ENCODE data around the gene SLC17A2.

SLC17A2 gene

GRCh38 chr6:25930532-25931410 is at the start of gene SLC17A2:
Gene SLC17A2 (minus strand): TSS chr6:25930691. CDS start chr6:25925796, 4,895 bp downstream.
- DNase-seq (ENCODE audit: extremely low read depth in 1 of 2, low read depth in 1 of 2): no peak

- DNase-seq (ENCODE audit: extremely low read depth in 1 of 2, low read depth in 1 of 2): no peak
Measured at GRCh38 chr6:25975923-25976560, 45.6 kb upstream of the SLC17A2 start.

GRCh38 chr6:25973923-25974555 is 43.5 kb upstream of the SLC17A2 start:
- no peak for DNase-seq (ENCODE audit: extremely low read depth in 1 of 2, low read depth in 1 of 2)

GRCh38 chr6:25972902-25973301 is 42.4 kb upstream of the SLC17A2 start:
- no peak for DNase-seq (ENCODE audit: extremely low read depth in 1 of 2, low read depth in 1 of 2)

GRCh38 chr6:25972128-25972527 is 41.6 kb upstream of the SLC17A2 start:
- no peak for DNase-seq (ENCODE audit: extremely low read depth in 1 of 2, low read depth in 1 of 2)

GRCh38 chr6:25971187-25971821 is 40.8 kb upstream of the SLC17A2 start:
- no peak for DNase-seq (ENCODE audit: extremely low read depth in 1 of 2, low read depth in 1 of 2)

GRCh38 chr6:25968769-25969168 is 38.3 kb upstream of the SLC17A2 start:
- no peak for DNase-seq (ENCODE audit: extremely low read depth in 1 of 2, low read depth in 1 of 2)

GRCh38 chr6:25966711-25967110 is 36.2 kb upstream of the SLC17A2 start:
- no peak for DNase-seq (ENCODE audit: extremely low read depth in 1 of 2, low read depth in 1 of 2)

- no peak for DNase-seq (ENCODE audit: extremely low read depth in 1 of 2, low read depth in 1 of 2)
Measured at GRCh38 chr6:25965058-25965457, 34.6 kb upstream of the SLC17A2 start.

GRCh38 chr6:25963426-25964123 is 33.1 kb upstream of the SLC17A2 start:
- DNase-seq (ENCODE audit: extremely low read depth in 1 of 2, low read depth in 1 of 2): no peak

- peak; percentile 39 to 49 for DNase-seq (ENCODE audit: extremely low read depth in 1 of 2, low read depth in 1 of 2)
Measured at GRCh38 chr6:25962149-25963127, 31.9 kb upstream of the SLC17A2 start, which contains the start of gene TRIM38. Gene TRIM38 (plus strand): TSS chr6:25962802. CDS start chr6:25966523, 3,721 bp downstream.

- DNase-seq (ENCODE audit: extremely low read depth in 1 of 2, low read depth in 1 of 2): no peak
Measured at GRCh38 chr6:25961619-25962148, 31.2 kb upstream of the SLC17A2 start.

- no peak for DNase-seq (ENCODE audit: extremely low read depth in 1 of 2, low read depth in 1 of 2)
Measured at GRCh38 chr6:25960734-25961133, 30.2 kb upstream of the SLC17A2 start.

GRCh38 chr6:25959890-25960536 is 29.5 kb upstream of the SLC17A2 start:
- DNase-seq (ENCODE audit: extremely low read depth in 1 of 2, low read depth in 1 of 2): no peak

GRCh38 chr6:25958700-25959162 is 28.2 kb upstream of the SLC17A2 start:
- no peak for DNase-seq (ENCODE audit: extremely low read depth in 1 of 2, low read depth in 1 of 2)

GRCh38 chr6:25956226-25956625 is 25.7 kb upstream of the SLC17A2 start:
- DNase-seq (ENCODE audit: extremely low read depth in 1 of 2, low read depth in 1 of 2): no peak

- no peak for DNase-seq (ENCODE audit: extremely low read depth in 1 of 2, low read depth in 1 of 2)
Measured at GRCh38 chr6:25954756-25955155, 24.3 kb upstream of the SLC17A2 start.

GRCh38 chr6:25953733-25954132 is 23.2 kb upstream of the SLC17A2 start:
- DNase-seq (ENCODE audit: extremely low read depth in 1 of 2, low read depth in 1 of 2): no peak
